ENCODE results near the gene NACC2.
A peak's percentile ranks its signal among the peaks of the same experiment; 100 is the strongest.

NACC2 gene

DNA sequence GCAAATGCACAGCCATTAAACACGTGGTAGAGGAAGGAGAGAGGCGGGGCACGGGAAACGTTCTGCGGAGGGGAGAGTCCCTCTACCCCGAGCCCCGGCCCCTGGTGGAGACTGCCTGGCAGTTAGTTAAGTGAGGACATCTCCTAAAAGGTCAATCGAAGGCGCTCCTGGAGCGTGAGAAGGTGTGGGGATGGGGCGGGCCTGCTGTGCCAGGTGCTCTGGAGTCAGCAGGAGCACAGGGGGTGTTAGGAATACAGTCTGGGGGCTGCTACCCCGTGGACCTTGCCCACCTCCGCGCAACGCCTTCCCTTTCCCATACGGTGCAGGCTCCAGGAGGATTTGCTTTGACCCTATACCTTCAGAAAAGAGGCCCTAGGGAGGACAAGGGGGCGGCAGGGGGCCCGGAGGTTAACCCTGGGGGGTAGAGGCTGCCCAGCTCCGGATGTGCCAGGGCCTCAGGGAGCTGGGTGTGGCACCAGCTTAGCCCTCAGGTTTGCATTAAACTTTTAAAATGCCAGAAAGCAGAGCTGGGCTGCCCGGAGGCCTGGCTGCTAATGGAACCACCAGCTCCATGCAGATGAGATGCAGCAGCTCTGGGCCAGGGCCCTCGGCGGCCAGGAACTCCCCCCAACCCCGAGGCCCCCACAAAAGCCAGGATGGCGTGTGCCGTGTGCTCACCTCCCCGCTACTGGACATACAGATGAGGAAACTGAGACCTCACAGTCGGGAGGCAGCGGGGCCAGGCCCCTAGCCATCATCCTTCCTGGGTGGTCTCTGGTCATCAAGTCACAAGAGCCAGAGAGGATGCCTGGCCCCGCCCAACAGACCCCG is 39.2 kb downstream of the NACC2 start:
- no peak for DNase-seq (ENCODE audit: low spot score)

DNA sequence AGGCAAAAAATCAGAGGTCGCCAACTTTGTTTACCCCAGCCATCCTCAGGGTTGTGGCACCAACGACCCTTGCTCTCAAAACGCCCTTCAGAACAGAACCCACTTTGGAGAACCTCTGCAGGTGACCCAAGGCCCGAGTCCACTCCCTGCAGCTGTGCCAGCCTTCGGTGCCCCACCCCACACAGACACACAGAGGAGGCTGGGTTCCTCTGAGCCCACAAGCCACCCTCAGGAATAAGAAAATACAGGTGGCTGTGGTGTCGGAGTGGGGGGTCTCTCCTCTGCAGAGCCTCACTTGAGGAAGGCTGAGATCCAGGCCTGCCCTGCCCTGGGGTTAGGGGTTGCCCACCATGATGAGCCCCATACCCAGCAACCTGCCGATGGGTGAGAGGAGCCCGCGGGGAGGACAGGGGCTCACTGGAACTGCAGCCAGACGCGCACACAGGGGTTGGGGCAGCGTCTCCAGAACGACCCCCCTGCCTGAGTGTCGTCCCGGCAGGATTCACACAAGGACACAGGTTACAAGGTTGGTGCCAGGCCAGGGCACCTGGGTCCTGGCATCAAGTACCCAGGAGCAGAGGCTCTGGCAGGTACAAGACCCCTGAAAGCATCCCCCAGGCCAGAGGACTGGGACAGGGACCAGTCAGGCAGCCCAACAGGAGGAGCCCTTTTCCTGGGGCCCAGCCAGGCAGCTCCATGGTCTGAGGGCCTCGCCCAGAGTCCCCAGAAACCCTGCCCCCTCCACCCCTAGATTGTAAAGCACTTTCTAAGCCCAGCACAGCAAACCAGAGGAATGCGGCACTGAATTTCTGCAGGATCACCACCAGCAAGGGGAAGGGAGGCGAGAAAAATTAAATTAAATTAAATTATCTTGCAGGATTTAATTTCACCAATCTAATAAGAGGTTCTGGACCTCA is 40.0 kb downstream of the NACC2 start:
- DNase-seq (ENCODE audit: low spot score): peak; percentile 7

- peak; percentile 5 for DNase-seq (ENCODE audit: low spot score)
Observed at GRCh38 chr9:136054146-136054545, 40.9 kb downstream of the NACC2 start.

DNA sequence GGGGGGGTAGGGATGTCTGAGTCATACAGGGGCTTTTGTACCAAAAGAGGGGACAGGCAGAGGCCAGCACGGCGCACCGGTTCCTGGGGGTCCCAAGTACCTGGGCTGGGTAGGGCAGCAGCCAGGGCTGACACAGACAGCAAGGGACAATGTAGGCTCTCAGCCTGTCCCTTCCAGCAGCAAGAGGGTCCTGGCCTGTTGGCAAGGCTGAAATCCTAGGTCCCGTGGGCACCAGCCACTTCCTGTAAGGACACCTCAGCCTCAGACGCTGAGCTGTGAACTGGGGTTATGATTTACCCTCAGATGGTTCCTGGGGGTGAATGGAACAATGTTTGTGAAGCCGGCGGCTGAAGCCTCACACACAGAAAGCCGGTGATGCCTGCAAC is 41.3 kb downstream of the NACC2 start:
- DNase-seq (ENCODE audit: low spot score): no peak

DNA sequence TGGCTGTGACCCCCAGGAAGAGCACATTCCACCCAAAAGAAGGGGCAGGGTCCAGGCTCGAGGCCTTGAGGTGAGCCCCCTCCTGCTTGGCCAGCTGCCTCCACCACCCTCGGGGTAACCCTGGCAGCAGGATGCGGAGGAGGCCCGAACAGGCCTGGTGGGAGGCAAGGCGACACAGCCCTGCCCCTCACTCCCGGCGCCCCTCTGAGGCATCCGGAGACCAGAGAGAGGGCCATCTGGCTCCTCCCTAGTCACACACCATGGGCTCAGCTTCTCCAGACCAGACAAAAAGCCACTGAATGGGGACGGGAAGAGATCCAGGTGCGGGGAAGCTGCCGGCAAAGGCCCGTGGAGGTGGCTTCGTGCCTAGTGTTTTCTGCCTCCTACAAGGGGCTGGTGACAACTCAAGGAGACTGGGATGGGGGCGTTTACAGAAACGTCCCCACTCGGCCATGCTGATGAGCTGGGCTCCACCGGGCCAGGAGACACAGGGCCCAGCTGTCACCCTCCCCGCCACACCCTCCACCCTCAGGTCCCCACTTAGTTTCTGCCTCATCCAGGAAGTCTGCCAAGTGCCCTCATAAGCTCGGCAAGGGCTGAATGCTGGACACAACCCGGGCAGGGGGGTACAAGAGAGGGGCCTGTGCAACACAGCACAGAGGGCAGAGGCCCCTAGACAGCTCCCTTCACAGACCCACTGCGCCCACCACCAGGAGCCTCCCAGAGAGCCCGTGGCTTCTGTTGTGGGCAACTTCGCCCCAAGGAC is 41.9 kb downstream of the NACC2 start:
- DNase-seq (ENCODE audit: low spot score): no peak

- DNase-seq (ENCODE audit: low spot score): peak; percentile 70
Observed at GRCh38 chr9:136052472-136052880, 42.6 kb downstream of the NACC2 start.

DNA sequence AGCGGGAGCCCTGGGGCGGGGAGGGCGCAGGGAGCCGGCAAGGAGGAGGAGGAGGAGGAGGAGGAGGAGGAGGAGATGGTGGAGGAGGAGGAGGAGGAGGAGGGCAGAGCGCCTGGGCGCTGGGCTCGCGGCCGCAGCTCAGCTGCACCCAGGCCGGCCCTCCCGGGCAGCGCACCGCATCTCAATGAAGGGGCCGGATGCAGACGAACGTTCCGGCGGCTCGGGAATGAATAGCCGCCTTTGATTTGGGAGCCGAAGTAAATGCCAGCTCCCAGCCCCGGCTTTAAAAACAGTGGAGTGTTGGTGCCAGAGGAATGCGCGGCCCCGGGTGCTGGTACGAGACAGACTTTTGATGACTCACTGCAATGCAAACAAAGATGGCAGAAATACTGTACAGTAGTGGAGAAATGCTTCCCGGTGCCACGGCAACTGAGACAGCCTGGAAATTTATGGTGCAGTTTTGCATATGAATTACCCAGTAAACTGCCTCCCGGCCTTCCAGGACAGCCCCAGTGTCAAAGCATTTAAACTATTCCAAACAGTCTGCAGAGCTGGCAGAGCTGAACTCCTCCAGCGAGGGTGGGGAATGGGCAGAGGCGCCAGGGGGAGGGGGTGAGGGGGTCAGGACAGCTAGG is 43.1 kb downstream of the NACC2 start:
- DNase-seq (ENCODE audit: low spot score): peak; percentile 91

- peak; percentile 59 for DNase-seq (ENCODE audit: low spot score)
Observed at GRCh38 chr9:136051453-136051836, 43.6 kb downstream of the NACC2 start.

DNA sequence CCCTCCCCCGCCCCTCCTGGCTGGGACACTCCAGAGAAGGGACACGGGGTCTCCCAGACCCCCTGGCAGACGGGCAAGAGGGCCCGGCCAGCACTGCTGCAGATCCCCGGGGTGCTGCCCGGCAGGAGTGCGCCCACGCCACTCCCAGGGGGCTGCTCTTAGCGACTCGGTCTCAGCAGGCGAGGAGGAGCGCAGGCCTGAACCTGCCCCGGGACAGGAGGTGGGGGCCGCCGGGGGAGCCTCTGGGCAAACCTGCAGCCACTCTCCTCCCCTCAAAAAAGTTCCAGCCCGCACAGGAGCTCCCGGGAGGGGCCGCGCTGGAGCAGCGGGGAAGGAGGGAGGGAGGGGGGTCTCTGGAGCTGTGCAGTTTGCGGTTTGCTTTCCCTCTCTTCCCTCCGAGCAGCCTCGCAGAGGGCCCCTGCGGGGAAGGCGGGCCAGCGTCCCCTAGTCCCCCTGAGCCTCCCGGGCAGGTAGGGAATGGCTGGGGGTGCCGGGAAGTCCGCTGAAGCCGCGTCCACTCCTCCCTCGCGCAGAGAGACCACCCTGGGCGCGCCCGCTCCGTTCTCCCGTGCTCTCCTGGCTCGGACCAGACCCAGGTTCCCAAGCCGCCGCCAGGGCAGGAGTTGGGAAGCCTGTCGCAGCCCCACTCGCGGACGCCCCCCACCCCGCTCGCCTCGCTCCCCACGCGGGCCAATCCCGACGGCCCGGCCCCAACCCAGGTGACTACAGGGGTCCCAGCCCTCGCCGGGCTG is 44.2 kb downstream of the NACC2 start:
- DNase-seq (ENCODE audit: low spot score): peak; percentile 33

DNA sequence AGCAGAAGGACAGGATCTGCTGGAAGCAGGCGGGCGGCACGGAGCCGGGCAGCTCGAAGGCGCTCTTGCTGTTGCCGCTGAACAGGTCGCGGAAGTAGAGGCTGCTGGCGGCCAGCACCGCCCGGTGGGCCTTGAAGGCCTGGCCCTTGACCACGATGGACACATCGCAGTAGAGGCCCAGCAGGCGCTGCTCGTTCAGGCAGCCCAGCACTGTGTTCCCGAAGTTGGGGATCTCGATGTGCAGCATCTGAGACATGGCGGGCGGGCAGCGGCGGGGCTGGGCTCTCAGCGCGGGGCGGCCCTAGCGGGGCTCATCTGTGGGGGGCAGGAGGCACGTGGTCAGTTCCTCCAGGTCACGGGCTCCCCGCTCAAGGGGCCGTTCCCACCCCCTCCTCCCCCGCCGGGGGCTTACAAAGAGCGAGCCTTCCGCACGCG is 44.8 kb downstream of the NACC2 start:
- DNase-seq (ENCODE audit: low spot score): no peak

GRCh38 chr9:136049491-136050265 is 45.4 kb downstream of the NACC2 start:
- peak; percentile 7 for DNase-seq (ENCODE audit: low spot score)

DNA sequence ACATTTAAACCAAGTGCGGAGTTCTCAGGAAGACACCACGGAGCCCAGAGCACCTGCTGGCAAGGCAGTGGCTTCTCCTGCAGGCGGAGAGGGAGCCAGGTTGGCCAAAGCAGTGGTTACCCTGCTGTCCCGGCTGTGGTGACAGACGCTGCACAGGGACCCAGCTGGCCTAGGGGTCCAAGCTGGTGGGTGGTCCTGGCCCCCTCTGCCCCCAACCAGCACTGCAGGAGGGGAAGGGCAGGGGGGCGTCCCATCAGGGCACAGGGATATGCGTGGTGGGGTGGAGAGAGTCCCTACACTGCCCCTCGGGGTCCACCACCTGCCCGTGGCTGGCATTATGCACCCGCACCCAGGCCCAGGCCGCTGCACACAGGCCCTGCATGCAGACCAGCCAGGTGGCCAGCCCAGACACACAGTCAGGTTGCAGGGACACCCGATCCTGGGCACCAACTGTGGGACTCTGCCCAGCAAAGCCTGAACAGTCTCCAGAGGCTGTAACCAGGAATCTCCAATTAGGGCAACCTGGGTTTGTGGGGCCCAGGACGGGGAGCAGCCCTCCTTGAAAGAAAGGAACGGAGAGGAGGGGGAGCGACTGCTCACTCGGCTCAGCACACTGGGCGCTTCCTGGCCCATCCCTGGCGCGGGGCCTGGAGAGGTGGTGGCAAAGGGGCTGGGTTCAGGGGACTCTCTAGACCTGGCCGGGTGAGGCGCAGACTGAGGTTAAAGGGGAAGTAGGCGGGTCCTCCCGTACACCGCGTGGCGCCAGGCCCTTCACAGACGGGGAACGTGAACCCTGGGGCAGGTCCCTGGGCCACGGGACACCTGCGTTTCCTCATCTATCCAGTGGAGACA is 46.3 kb downstream of the NACC2 start:
- DNase-seq (ENCODE audit: low spot score): no peak

DNA sequence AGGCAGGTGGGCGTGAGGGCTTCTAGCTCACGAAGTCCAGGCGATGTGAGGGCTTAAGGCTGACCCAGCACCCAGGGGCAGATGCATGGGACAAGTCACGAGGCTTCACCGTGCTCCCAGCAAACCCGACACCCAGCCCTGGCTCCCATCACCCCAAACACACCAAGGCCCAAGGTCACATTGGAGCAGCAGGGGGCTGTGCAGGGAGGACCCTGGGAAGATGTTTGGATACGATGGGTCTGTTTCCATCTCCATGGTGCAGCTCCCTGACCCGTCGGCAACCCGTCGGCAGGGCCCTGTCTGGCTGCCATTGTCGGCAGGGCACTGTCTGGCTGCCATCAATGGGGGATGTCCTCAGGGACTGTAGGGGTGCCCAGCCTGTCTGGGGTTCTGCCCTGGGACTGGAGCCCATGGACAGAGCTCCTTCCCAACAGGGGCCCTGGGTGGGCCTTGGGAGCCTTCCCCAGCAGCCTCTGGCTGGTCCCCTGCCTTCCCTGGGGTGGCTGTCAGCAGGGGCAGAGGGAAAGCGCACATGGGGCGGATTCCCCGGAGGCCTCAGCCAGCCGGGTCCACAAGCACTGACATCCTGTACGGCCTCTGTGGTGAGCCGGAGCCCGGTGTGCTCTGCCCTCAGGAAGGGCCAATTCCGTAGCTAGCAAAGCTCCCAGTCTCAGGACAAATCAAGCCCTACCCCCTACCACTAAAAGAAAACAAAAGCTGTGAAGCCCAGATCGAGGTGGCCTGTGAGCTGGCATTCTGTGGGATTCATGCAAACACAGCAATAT is 47.1 kb downstream of the NACC2 start:
- DNase-seq (ENCODE audit: low spot score): peak; percentile 5

DNA sequence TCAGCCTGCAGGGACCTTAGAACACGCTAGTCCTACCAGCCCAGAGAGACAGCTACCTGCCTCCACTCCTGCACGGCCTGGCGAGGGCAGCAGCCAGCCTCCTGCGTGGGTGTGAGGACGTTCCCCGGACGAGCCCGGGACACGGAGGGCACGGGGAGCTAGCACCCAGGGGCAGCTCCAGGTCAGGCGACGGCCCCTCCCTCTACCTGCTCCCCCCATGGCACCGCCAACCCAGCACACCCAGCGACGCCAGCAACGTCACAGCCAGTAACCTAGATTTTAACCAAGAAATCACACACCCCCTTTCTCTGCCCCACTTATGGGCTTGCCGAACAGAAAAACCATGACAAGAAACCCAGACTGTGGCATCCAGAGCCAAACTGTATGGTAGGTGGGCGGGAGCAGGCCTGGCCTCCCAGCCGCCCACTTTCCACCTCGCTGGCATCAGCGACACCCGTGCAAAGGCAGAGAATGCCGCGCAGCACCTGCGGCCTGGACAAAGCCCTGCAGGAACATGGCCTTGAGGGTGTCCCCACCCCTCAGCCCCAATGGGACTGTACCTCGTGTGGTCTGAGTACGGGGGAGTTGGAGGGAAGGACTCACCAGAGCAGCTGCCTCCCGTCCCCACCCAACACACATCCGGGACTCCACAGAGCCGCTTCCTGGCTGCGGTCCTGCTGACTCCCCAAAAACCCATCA is 47.9 kb downstream of the NACC2 start:
- peak; percentile 5 for DNase-seq (ENCODE audit: low spot score)

GRCh38 chr9:136046554-136046920 is 48.6 kb downstream of the NACC2 start:
- no peak for DNase-seq (ENCODE audit: low spot score)

- peak; percentile 11 for DNase-seq (ENCODE audit: low spot score)
Observed at GRCh38 chr9:136045595-136046553, 49.2 kb downstream of the NACC2 start.

Data from AG08396 (cell line).